Stimulated activated naive CD8-positive, alpha-beta T cell treated with anti-CD3 and anti-CD28 coated beads, Interleukin-15, Interleukin-2, amounts not matched to agents 100 ng/mL and 50 ng/mL, for 24 hours (primary cell): ENCODE data around the gene SHC1.
A peak's percentile ranks its signal among the peaks of the same experiment; 100 is the strongest.

Source experiments
- H3K27ac Mint-ChIP-seq: one replicate; pipeline ENCODE4 v1.8.0; 2021; ENCODE audit warnings: mild to moderate bottlenecking, mixed read lengths
- H3K27me3 Mint-ChIP-seq: one replicate; pipeline ENCODE4 v1.8.0; 2021; ENCODE audit warnings: mixed read lengths
- H3K36me3 Mint-ChIP-seq: one replicate; pipeline ENCODE4 v1.8.0; 2021; ENCODE audit warnings: low read depth, mixed read lengths
- H3K4me1 Mint-ChIP-seq: one replicate; pipeline ENCODE4 v1.8.0; 2021; ENCODE audit warnings: low read depth, mixed read lengths
- H3K4me3 Mint-ChIP-seq: one replicate; pipeline ENCODE4 v1.8.0; 2021; ENCODE audit warnings: mild to moderate bottlenecking, mixed read lengths
- H3K9me3 Mint-ChIP-seq: one replicate; pipeline ENCODE4 v1.8.0; 2021; ENCODE audit warnings: mixed read lengths

Gene SHC1

GRCh38 chr1:154962795-154963330 lies 7.7 kb downstream of the SHC1 start:
- Mint-ChIP-seq H3K4me1 (peaks cover 36% of the 10 kb centered on the region), H3K27me3 (no peaks in the 10 kb centered on the region), H3K4me3 (peak overlapping the region; percentile 91), H3K9me3 (no peaks in the 10 kb centered on the region), H3K27ac (peak overlapping the region; percentile 93), H3K36me3 (peaks cover 35% of the 10 kb centered on the region)

- Mint-ChIP-seq H3K4me3 (peak overlapping the region; percentile 91), H3K36me3 (peaks cover 35% of the 10 kb centered on the region), H3K4me1 (peaks cover 41% of the 10 kb centered on the region), H3K9me3 (no peaks in the 10 kb centered on the region), H3K27ac (peak overlapping the region; percentile 93), H3K27me3 (no peaks in the 10 kb centered on the region)
These were observed 8.3 kb downstream of the SHC1 start for GRCh38 chr1:154962156-154962749.

GRCh38 chr1:154961207-154962155 lies 9.1 kb downstream of the SHC1 start, which contains the start of gene PYGO2:
Gene PYGO2 (minus strand): TSS chr1:154961782. CDS start chr1:154961576, 206 bp downstream.
- Mint-ChIP-seq H3K9me3 (no peaks in the 10 kb centered on the region), H3K4me3 (peak within 1 kb of the TSS; percentile 92), H3K27me3 (no peaks in the 10 kb centered on the region), H3K36me3 (peaks cover 35% of the 10 kb centered on the region), H3K27ac (peak within 1 kb of the TSS; percentile 93), H3K4me1 (peaks cover 47% of the 10 kb centered on the region)

- H3K36me3 Mint-ChIP-seq, result peaks cover 33% of the 10 kb centered on the region
- no peaks in the 10 kb centered on the region for H3K9me3 Mint-ChIP-seq
- no peaks in the 10 kb centered on the region for H3K27me3 Mint-ChIP-seq
- H3K4me1 Mint-ChIP-seq, result peaks cover 56% of the 10 kb centered on the region
- H3K4me3 Mint-ChIP-seq, result peak overlapping the region; percentile 92
- peak overlapping the region; percentile 89 for H3K27ac Mint-ChIP-seq
These were observed 10.0 kb downstream of the SHC1 start for GRCh38 chr1:154960446-154961136.

GRCh38 chr1:154959426-154959780 lies 11.1 kb downstream of the SHC1 start:
- no peak overlapping the region for H3K27ac Mint-ChIP-seq
- no peaks in the 10 kb centered on the region for H3K9me3 Mint-ChIP-seq
- H3K4me3 Mint-ChIP-seq, result peak overlapping the region; percentile 53
- peaks cover 68% of the 10 kb centered on the region for H3K4me1 Mint-ChIP-seq
- H3K27me3 Mint-ChIP-seq, result no peaks in the 10 kb centered on the region
- H3K36me3 Mint-ChIP-seq, result peaks cover 22% of the 10 kb centered on the region

- H3K36me3 Mint-ChIP-seq, result peaks cover 19% of the 10 kb centered on the region
These were observed 11.7 kb downstream of the SHC1 start for GRCh38 chr1:154958681-154959425.

GRCh38 chr1:154958036-154958435 lies 12.5 kb downstream of the SHC1 start:
- Mint-ChIP-seq H3K4me3 (no peak overlapping the region), H3K27me3 (no peaks in the 10 kb centered on the region), H3K9me3 (no peaks in the 10 kb centered on the region), H3K4me1 (peaks cover 71% of the 10 kb centered on the region), H3K36me3 (peaks cover 14% of the 10 kb centered on the region), H3K27ac (no peak overlapping the region)

More at GRCh38 chr1:154958681-154959425, 11.7 kb downstream of the SHC1 start:
- no peaks in the 10 kb centered on the region for H3K9me3 Mint-ChIP-seq
- peaks cover 71% of the 10 kb centered on the region for H3K4me1 Mint-ChIP-seq
- peak overlapping the region; percentile 52 for H3K27ac Mint-ChIP-seq
- H3K4me3 Mint-ChIP-seq, result no peak overlapping the region
- H3K27me3 Mint-ChIP-seq, result no peaks in the 10 kb centered on the region

GRCh38 chr1:154957091-154957657 lies 13.4 kb downstream of the SHC1 start:
- Mint-ChIP-seq H3K27ac (no peak overlapping the region), H3K27me3 (no peaks in the 10 kb centered on the region), H3K9me3 (no peaks in the 10 kb centered on the region), H3K4me1 (peaks cover 71% of the 10 kb centered on the region), H3K36me3 (peaks cover 5% of the 10 kb centered on the region), H3K4me3 (peak overlapping the region; percentile 13)

- peaks cover 77% of the 10 kb centered on the region for H3K4me1 Mint-ChIP-seq
- peaks cover 4% of the 10 kb centered on the region for H3K36me3 Mint-ChIP-seq
- H3K9me3 Mint-ChIP-seq, result no peaks in the 10 kb centered on the region
These were observed 14.0 kb downstream of the SHC1 start for GRCh38 chr1:154956544-154956941.

GRCh38 chr1:154955718-154956543 lies 14.6 kb downstream of the SHC1 start, which contains the start of gene PBXIP1:
Gene PBXIP1 (minus strand): TSS chr1:154956099. CDS start chr1:154953721, 2,378 bp downstream.
- H3K36me3 Mint-ChIP-seq, result peaks cover 4% of the 10 kb centered on the region
- peak within 1 kb of the TSS; percentile 91 for H3K4me3 Mint-ChIP-seq
- H3K9me3 Mint-ChIP-seq, result no peaks in the 10 kb centered on the region
- H3K27me3 Mint-ChIP-seq, result no peaks in the 10 kb centered on the region
- peaks cover 81% of the 10 kb centered on the region for H3K4me1 Mint-ChIP-seq
- H3K27ac Mint-ChIP-seq, result peak within 1 kb of the TSS; percentile 95

More at GRCh38 chr1:154956544-154956941, 14.0 kb downstream of the SHC1 start:
- no peaks in the 10 kb centered on the region for H3K27me3 Mint-ChIP-seq
- H3K27ac Mint-ChIP-seq, result peak overlapping the region; percentile 95
- peak overlapping the region; percentile 91 for H3K4me3 Mint-ChIP-seq

- Mint-ChIP-seq H3K36me3 (peaks cover 9% of the 10 kb centered on the region), H3K9me3 (no peaks in the 10 kb centered on the region), H3K27me3 (no peaks in the 10 kb centered on the region), H3K27ac (peak overlapping the region; percentile 95), H3K4me1 (peaks cover 79% of the 10 kb centered on the region), H3K4me3 (peak overlapping the region; percentile 91)
These were observed 15.4 kb downstream of the SHC1 start for GRCh38 chr1:154955039-154955717.

GRCh38 chr1:154954541-154954940 lies 16.0 kb downstream of the SHC1 start:
- H3K36me3 Mint-ChIP-seq, result peaks cover 9% of the 10 kb centered on the region
- H3K27me3 Mint-ChIP-seq, result no peaks in the 10 kb centered on the region
- peaks cover 77% of the 10 kb centered on the region for H3K4me1 Mint-ChIP-seq
- no peaks in the 10 kb centered on the region for H3K9me3 Mint-ChIP-seq
- peak overlapping the region; percentile 95 for H3K27ac Mint-ChIP-seq
- H3K4me3 Mint-ChIP-seq, result peak overlapping the region; percentile 91
